Measurements from ENCODE around the gene PKD2.

- no peak for TF ChIP-seq POLR2AphosphoS5 (IDR thresholded peaks at IDR 0.05; ENCODE audit: low read depth, low read length)
- no peak for TF ChIP-seq TAF1 (IDR thresholded peaks at IDR 0.05; ENCODE audit: borderline replicate concordance, insufficient read depth, low read length)
- no peak for TF ChIP-seq SIN3A (IDR thresholded peaks at IDR 0.05; ENCODE audit: borderline replicate concordance, insufficient read depth, low read length)
- TF ChIP-seq REST (IDR thresholded peaks at IDR 0.05; ENCODE audit: insufficient read depth in 1 of 2, low read depth in 2 of 2, low read length in 2 of 2) = no peak
- no peak for TF ChIP-seq FOXP2 (optimal IDR thresholded peaks at IDR 0.05; ENCODE audit: borderline replicate concordance, extremely low read depth, extremely low read length, insufficient read depth)
These were observed 41.3 kb upstream of the PKD2 start for GRCh38 chr4:87966095-87966496.
